ENCODE results near the gene CLEC3B.

- TF ChIP-seq CTCF (IDR thresholded peaks at IDR 0.05) = no peak
- TF ChIP-seq POLR2AphosphoS5 (IDR thresholded peaks at IDR 0.05) = no peak
Observed at GRCh38 chr3:45024542-45025255, 1.4 kb upstream of the CLEC3B start.
